ENCODE data around the gene COL6A5. TPM values are rescaled to one million over a fixed set of nuclear protein-coding genes. Genes with fewer than 3 reads are reported as not detected.

Gene COL6A5
- total and polyA plus RNA-seq, 4 donors = 0.05 to 0.20 (median 0.07) TPM

DNA sequence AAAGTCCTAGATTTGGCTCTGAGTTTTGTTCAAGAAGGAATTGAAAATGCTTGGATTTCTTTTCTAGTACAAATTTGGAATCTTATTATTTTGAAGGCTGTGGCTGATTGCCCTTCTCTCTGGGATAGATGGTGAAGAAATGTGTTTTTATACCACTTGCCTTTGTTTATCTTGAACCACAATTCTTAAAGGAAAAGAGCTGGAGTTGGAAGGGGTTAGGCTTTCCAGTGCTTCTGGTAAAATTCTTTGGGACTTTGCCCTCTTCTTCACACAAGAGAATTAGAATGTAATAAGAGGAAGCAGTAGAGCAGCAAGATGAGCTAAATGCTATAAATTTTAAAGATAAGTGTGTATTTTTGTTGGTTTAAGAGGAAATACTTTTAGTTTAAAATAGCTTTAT, 65.8 kb downstream of the COL6A5 start:
- peak in 1 of 6 donors; percentile 37 for DNase-seq (ENCODE audit: low read depth in 4 of 6, low spot score in 6 of 6)
- Histone ChIP-seq H3K27ac (ENCODE audit: low read depth, low read length) (no peak overlapping the region), H3K36me3 (ENCODE audit: control insufficient read depth, insufficient read depth, low read length) (no peaks in the 10 kb centered on the region), H3K4me3 (ENCODE audit: low read depth, low read length) (no peak overlapping the region), H3K9me3 (ENCODE audit: control insufficient read depth, insufficient read depth, low read length) (no peaks in the 10 kb centered on the region), H3K4me1 (ENCODE audit: control insufficient read depth, insufficient read depth, low read length) (no peaks in the 10 kb centered on the region), H3K27me3 (ENCODE audit: control insufficient read depth, insufficient read depth, low read length) (no peaks in the 10 kb centered on the region)

DNA sequence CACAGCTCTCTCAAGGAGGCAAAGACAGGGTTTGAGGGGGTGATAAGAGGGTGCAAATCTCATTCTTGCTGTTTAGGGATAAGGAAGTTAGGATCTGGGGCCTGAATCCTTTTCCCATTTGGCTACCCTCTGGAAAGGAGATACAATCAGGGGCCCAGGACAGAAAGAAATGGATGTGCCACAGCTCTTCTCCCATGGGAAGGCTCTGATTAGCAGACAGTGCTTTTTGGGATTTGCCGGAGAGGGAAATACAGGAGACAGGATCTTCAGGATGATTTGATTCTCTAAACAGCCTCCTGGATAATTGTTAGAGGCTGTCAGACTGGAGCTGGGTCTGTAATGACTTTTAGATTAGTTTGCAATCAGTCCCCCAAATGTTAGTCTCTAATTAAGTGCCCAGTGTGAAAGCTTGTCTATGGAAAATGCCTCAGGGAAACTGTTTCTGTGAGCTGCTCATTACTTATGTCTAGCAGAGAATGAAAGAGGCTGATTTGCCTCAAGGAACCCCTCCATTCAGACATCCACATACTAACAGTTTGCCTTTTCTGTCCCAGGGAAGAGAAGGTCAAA, 67.6 kb downstream of the COL6A5 start:
- Histone ChIP-seq H3K9me3 (ENCODE audit: control insufficient read depth, insufficient read depth, low read length) (no peaks in the 10 kb centered on the region), H3K27ac (ENCODE audit: low read depth, low read length) (no peak overlapping the region), H3K36me3 (ENCODE audit: control insufficient read depth, insufficient read depth, low read length) (no peaks in the 10 kb centered on the region), H3K4me3 (ENCODE audit: low read depth, low read length) (no peak overlapping the region), H3K27me3 (ENCODE audit: control insufficient read depth, insufficient read depth, low read length) (no peaks in the 10 kb centered on the region), H3K4me1 (ENCODE audit: control insufficient read depth, insufficient read depth, low read length) (no peaks in the 10 kb centered on the region)
- WGBS (ENCODE audit: insufficient coverage) = 50% methylated on average over 1 of the region's 1 CpG
- peak in 2 of 6 donors; percentile 12 to 83 for DNase-seq (ENCODE audit: low read depth in 4 of 6, low spot score in 6 of 6)

DNA sequence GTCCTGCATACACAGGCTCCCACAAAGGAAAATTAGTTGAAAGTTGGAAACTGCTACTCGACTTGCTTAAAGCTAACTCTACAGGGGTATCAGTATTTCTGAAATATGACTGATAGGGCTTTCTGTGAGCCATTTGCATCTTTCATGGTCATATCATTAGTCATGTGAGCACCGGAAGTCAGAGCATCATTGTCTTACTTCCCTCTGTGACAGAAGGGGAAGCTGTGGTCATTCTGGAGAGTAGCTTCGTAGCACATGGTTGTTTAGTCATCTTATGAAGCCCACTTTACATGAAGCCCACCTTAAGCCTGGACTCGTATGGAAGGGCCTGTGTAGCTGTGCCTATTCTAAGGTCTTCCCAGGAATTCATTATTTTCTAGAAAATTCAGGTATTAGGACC, 69.0 kb downstream of the COL6A5 start:
- DNase-seq (ENCODE audit: low read depth in 4 of 6, low spot score in 6 of 6) = no peak
- no peak overlapping the region for H3K27ac ChIP-seq (ENCODE audit: low read depth, low read length)
- no CpG with 5 or more reads among the region's 4 CpGs for WGBS (ENCODE audit: insufficient coverage)
- H3K9me3 ChIP-seq (ENCODE audit: control insufficient read depth, insufficient read depth, low read length) = no peaks in the 10 kb centered on the region
- no peak overlapping the region for H3K4me3 ChIP-seq (ENCODE audit: low read depth, low read length)
- H3K36me3 ChIP-seq (ENCODE audit: control insufficient read depth, insufficient read depth, low read length) = no peaks in the 10 kb centered on the region
- H3K4me1 ChIP-seq (ENCODE audit: control insufficient read depth, insufficient read depth, low read length) = no peaks in the 10 kb centered on the region
- H3K27me3 ChIP-seq (ENCODE audit: control insufficient read depth, insufficient read depth, low read length) = no peaks in the 10 kb centered on the region

DNA sequence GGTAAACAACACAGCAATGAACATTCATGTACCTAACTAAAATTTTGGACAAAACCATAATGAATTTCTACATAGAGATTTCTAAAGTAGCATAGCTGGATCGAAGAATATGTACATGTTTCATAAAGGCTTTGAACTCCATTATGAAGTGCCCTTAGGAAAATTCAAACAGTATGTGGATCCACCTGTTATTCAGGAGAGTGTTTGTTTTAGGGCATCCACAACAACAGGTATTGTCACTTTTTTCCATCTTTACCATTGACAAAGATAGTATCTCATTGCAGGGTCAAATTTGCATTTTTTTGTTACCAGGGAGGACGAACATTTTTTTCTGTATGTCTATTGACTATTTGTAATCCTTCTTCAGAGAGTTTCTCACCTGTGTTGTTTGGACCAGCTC, 75.0 kb downstream of the COL6A5 start:
- no peaks in the 10 kb centered on the region for H3K36me3 ChIP-seq (ENCODE audit: control insufficient read depth, insufficient read depth, low read length)
- H3K27me3 ChIP-seq (ENCODE audit: control insufficient read depth, insufficient read depth, low read length) = no peaks in the 10 kb centered on the region
- H3K9me3 ChIP-seq (ENCODE audit: control insufficient read depth, insufficient read depth, low read length) = no peaks in the 10 kb centered on the region
- DNase-seq (ENCODE audit: low read depth in 4 of 6, low spot score in 6 of 6) = no peak
- no peaks in the 10 kb centered on the region for H3K4me1 ChIP-seq (ENCODE audit: control insufficient read depth, insufficient read depth, low read length)
- WGBS (ENCODE audit: insufficient coverage) = no CpG with 5 or more reads among the region's 2 CpGs
- H3K27ac ChIP-seq (ENCODE audit: low read depth, low read length) = no peak overlapping the region
- no peak overlapping the region for H3K4me3 ChIP-seq (ENCODE audit: low read depth, low read length)

DNA sequence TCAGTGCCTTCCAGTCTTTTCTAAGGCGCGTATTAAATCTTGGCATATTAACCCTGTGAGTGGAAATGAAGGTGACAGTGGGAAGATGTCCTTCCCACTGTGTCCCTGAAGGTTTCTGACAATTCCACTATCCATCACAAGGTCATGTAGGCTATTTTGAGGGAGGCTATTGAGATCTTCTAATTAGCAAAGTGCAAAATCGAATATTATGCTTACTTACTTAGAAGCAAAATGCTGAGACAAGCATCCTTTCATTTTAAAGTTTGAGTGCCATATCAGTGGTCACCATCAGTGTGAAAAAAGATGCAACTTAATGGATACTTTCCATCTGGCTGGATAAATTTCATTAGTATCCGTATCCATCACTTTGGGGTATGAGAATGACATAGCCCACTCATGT, 77.6 kb downstream of the COL6A5 start:
- no peaks in the 10 kb centered on the region for H3K4me1 ChIP-seq (ENCODE audit: control insufficient read depth, insufficient read depth, low read length)
- H3K9me3 ChIP-seq (ENCODE audit: control insufficient read depth, insufficient read depth, low read length) = no peaks in the 10 kb centered on the region
- H3K27me3 ChIP-seq (ENCODE audit: control insufficient read depth, insufficient read depth, low read length) = no peaks in the 10 kb centered on the region
- no CpG with 5 or more reads among the region's 4 CpGs for WGBS (ENCODE audit: insufficient coverage)
- no peaks in the 10 kb centered on the region for H3K36me3 ChIP-seq (ENCODE audit: control insufficient read depth, insufficient read depth, low read length)
- no peak overlapping the region for H3K4me3 ChIP-seq (ENCODE audit: low read depth, low read length)
- no peak overlapping the region for H3K27ac ChIP-seq (ENCODE audit: low read depth, low read length)
- DNase-seq (ENCODE audit: low read depth in 4 of 6, low spot score in 6 of 6) = no peak

DNA sequence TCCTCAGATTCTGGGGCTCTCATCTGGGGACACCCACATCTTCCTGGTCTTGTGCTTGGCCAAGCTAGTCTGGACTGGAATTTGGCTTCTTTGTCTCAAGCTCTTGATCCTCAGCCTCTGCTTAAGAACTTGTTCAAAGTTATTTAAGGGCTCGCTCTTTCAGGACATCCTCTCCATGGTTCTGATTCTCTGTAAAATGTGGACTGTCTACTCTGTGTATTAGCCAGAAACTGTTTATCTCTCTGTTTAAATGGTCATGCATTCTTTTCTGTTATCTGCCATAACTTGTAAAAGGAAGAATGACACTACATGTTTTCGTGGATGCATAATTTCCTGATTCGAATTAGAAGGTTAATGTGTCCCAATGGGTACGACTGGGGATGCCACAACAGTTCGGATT, 79.4 kb downstream of the COL6A5 start:
- Histone ChIP-seq H3K27ac (ENCODE audit: low read depth, low read length) (no peak overlapping the region), H3K36me3 (ENCODE audit: control insufficient read depth, insufficient read depth, low read length) (no peaks in the 10 kb centered on the region), H3K4me3 (ENCODE audit: low read depth, low read length) (no peak overlapping the region), H3K27me3 (ENCODE audit: control insufficient read depth, insufficient read depth, low read length) (no peaks in the 10 kb centered on the region), H3K9me3 (ENCODE audit: control insufficient read depth, insufficient read depth, low read length) (no peaks in the 10 kb centered on the region), H3K4me1 (ENCODE audit: control insufficient read depth, insufficient read depth, low read length) (peaks cover 3% of the 10 kb centered on the region)
- 100% methylated on average over 1 of the region's 5 CpGs for WGBS (ENCODE audit: insufficient coverage)
- DNase-seq (ENCODE audit: low read depth in 4 of 6, low spot score in 6 of 6) = no peak

DNA sequence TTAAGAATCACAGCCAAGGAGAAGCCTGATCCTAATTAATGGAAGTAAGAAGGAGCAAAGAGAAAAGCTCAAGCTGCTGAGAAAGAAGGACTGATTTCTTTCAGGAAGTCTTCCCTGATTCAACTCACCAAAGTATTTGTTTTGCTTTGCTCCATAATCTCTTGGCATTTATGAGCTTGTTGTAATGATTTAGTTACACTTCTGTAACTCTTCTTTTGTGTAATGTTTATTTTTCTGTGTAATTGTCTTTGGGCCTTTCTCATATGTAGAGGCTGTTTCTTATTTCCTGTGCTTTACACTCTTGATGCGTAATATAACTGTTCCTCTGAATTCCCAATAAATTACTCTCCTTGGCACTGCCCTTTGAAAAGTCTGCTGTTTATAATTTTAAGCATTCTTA, 80.0 kb downstream of the COL6A5 start:
- H3K4me3 ChIP-seq (ENCODE audit: low read depth, low read length) = no peak overlapping the region
- peaks cover 5% of the 10 kb centered on the region for H3K4me1 ChIP-seq (ENCODE audit: control insufficient read depth, insufficient read depth, low read length)
- H3K27ac ChIP-seq (ENCODE audit: low read depth, low read length) = no peak overlapping the region
- no peak for DNase-seq (ENCODE audit: low read depth in 4 of 6, low spot score in 6 of 6)
- no peaks in the 10 kb centered on the region for H3K9me3 ChIP-seq (ENCODE audit: control insufficient read depth, insufficient read depth, low read length)
- no CpG with 5 or more reads among the region's 1 CpG for WGBS (ENCODE audit: insufficient coverage)
- H3K36me3 ChIP-seq (ENCODE audit: control insufficient read depth, insufficient read depth, low read length) = no peaks in the 10 kb centered on the region
- no peaks in the 10 kb centered on the region for H3K27me3 ChIP-seq (ENCODE audit: control insufficient read depth, insufficient read depth, low read length)

DNA sequence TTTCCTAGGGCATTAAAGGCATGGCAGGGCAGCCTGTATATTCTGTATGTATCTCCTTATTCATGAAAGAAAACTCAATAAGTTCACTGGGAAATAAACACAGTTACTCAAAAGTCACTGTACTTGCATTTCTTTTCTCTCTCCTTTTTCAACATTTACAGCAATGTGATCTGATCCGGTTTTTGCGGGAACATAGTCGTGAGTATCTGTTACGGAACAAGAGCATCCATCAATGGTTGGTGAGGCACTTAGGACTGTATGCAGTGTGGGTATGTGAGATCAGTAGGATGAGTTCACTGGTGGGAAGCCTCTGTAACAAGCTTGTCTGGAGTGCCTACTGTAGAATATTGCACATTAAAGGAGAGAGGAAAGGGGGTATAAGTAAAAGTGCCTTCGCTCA, 80.7 kb downstream of the COL6A5 start:
- Histone ChIP-seq H3K27ac (ENCODE audit: low read depth, low read length) (no peak overlapping the region), H3K4me1 (ENCODE audit: control insufficient read depth, insufficient read depth, low read length) (peaks cover 5% of the 10 kb centered on the region), H3K9me3 (ENCODE audit: control insufficient read depth, insufficient read depth, low read length) (no peaks in the 10 kb centered on the region), H3K36me3 (ENCODE audit: control insufficient read depth, insufficient read depth, low read length) (no peaks in the 10 kb centered on the region), H3K4me3 (ENCODE audit: low read depth, low read length) (no peak overlapping the region), H3K27me3 (ENCODE audit: control insufficient read depth, insufficient read depth, low read length) (no peaks in the 10 kb centered on the region)
- 90% methylated on average over 4 of the region's 5 CpGs for WGBS (ENCODE audit: insufficient coverage)
- no peak for DNase-seq (ENCODE audit: low read depth in 4 of 6, low spot score in 6 of 6)

DNA sequence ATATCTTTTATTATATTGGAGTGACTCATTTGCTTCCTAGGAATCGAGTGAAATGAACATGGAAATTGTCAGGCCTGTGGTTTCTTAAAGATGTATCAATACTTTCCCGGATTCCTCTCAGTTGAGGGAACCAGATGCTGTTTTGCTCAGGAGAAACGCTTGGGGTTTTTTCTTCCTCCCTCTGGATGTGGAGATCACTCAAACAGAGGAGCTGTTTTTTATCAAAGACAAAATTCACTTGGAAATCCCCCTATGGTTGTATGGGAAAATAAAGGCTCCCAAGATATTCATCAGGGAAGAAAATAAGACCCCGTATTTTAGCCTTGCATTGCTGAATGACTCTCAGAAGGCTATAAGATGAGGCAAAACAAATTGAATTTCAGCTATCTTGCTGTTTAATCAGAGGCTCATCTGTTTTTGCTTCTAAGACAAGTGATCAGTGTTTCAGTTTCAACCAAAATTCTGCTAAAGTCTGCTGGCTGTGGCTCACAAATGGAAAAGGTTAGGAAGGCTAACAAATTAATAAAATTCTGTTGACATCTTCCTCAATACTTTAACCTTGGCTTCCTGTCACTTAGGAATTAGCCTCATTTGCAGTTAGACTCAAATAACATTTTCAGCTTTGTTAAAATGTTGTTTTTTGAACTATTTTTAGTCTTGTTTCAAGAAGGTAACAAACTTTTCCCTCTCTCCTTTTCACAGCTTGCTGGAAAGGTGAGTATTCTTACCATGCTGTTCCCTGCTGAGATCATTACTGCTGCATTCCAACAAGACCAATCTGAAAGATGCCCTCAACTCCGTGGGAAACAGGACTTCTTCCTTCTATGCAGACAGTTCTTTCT, 83.6 kb downstream of the COL6A5 start:
- Histone ChIP-seq H3K36me3 (ENCODE audit: control insufficient read depth, insufficient read depth, low read length) (no peaks in the 10 kb centered on the region), H3K27ac (ENCODE audit: low read depth, low read length) (no peak overlapping the region), H3K4me1 (ENCODE audit: control insufficient read depth, insufficient read depth, low read length) (peaks cover 5% of the 10 kb centered on the region), H3K9me3 (ENCODE audit: control insufficient read depth, insufficient read depth, low read length) (no peaks in the 10 kb centered on the region), H3K4me3 (ENCODE audit: low read depth, low read length) (no peak overlapping the region), H3K27me3 (ENCODE audit: control insufficient read depth, insufficient read depth, low read length) (no peaks in the 10 kb centered on the region)
- DNase-seq (ENCODE audit: low read depth in 4 of 6, low spot score in 6 of 6) = peak in 3 of 6 donors; percentile 25 to 85 (median 31)
- WGBS (ENCODE audit: insufficient coverage) = 100% methylated on average over 1 of the region's 5 CpGs

DNA sequence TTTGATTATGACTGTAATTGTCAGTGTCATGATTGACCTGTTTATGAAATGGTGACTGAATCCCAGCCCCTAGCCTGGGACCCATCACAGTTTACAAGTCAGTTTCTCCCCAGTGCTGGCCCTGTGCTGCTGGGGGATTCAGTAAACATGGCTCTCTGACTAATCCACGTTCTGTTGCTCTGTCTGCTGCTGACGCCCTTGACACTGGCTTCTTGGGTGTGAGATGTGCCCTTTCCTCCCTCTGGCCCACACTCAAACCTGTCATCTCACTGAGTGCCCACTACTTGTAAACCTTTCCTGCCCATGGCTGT, 84.2 kb downstream of the COL6A5 start:
- Histone ChIP-seq H3K27me3 (ENCODE audit: control insufficient read depth, insufficient read depth, low read length) (no peaks in the 10 kb centered on the region), H3K4me3 (ENCODE audit: low read depth, low read length) (no peak overlapping the region), H3K9me3 (ENCODE audit: control insufficient read depth, insufficient read depth, low read length) (no peaks in the 10 kb centered on the region), H3K36me3 (ENCODE audit: control insufficient read depth, insufficient read depth, low read length) (no peaks in the 10 kb centered on the region), H3K4me1 (ENCODE audit: control insufficient read depth, insufficient read depth, low read length) (peaks cover 5% of the 10 kb centered on the region), H3K27ac (ENCODE audit: low read depth, low read length) (no peak overlapping the region)
- WGBS (ENCODE audit: insufficient coverage) = 90% methylated on average over 2 of the region's 2 CpGs
- DNase-seq (ENCODE audit: low read depth in 4 of 6, low spot score in 6 of 6) = no peak
